DND-41 (cell line): ENCODE results near the gene ZGPAT.

Experiments used
- ATAC-seq: fragments of 200-7000 bp; cut with Tn5 transposase; 3 replicates; pipeline ENCODE4 v1.9.1; 2021; ENCODE audit warnings: low read depth; ENCODE audit not compliant: insufficient read depth
- DNase-seq: peaks from one replicate; pipeline ENCODE4 v3.0.0-alpha.2; 2020
- H2AFZ ChIP-seq: 2 replicates; pipeline ENCODE4 v1.6.0; 2012; ENCODE audit warnings: low read depth, low read length
- H3K27ac ChIP-seq: 2 replicates; pipeline ENCODE4 v1.5.1; 2012; ENCODE audit warnings: low read length, inconsistent platforms
- H3K27me3 ChIP-seq: fragments of 200-600 bp; sonication (generic); 2 replicates; pipeline ENCODE4 v1.6.0; 2012; ENCODE audit warnings: low read length, mild to moderate bottlenecking, inconsistent platforms; ENCODE audit not compliant: insufficient read depth, poor library complexity
- H3K36me3 ChIP-seq: 2 replicates; pipeline ENCODE4 v1.5.1; 2012; ENCODE audit warnings: low read length, inconsistent platforms; ENCODE audit not compliant: insufficient read depth
- H3K4me1 ChIP-seq: 2 replicates; pipeline ENCODE4 v1.5.1; 2012; ENCODE audit warnings: mild to moderate bottlenecking, low read length; ENCODE audit not compliant: insufficient read depth
- H3K4me2 ChIP-seq: 2 replicates; pipeline ENCODE4 v1.6.0; 2012; ENCODE audit warnings: mild to moderate bottlenecking, moderate library complexity, low read length, inconsistent platforms; ENCODE audit not compliant: insufficient read depth
- H3K4me3 ChIP-seq, 2 experiments: fragments of 200-600 bp in 1 of 2; shearing (Covaris generic) in 1 of 2; 2 replicates each; pipeline ENCODE4 v1.5.1; 2012 to 2016; ENCODE audit warnings: inconsistent platforms in 2 of 2, low read length in 2 of 2, mild to moderate bottlenecking in 2 of 2, low read depth in 1 of 2, moderate library complexity in 1 of 2
- H3K79me2 ChIP-seq: 2 replicates; pipeline ENCODE4 v1.6.0; 2012; ENCODE audit warnings: low read length, inconsistent platforms; ENCODE audit not compliant: insufficient read depth
- H3K9ac ChIP-seq: 2 replicates; pipeline ENCODE4 v1.6.0; 2012; ENCODE audit warnings: low read depth, mild to moderate bottlenecking, inconsistent platforms, low read length, moderate library complexity
- H3K9me3 ChIP-seq: 2 replicates; pipeline ENCODE4 v1.5.1; 2012; ENCODE audit warnings: low read length, moderate library complexity, mild to moderate bottlenecking, inconsistent platforms; ENCODE audit not compliant: insufficient read depth, severe bottlenecking
- H4K20me1 ChIP-seq: 2 replicates; pipeline ENCODE4 v1.6.0; 2012; ENCODE audit warnings: low read length; ENCODE audit not compliant: insufficient read depth
- EZH2 ChIP-seq: IDR thresholded peaks from 3 replicates; pipeline ENCODE4 v1.6.1; 2012; ENCODE audit warnings: borderline replicate concordance, low read depth, mild to moderate bottlenecking, moderate library complexity, low read length, inconsistent platforms; ENCODE audit not compliant: severe bottlenecking
- TF ChIP-seq, protein P1 (sequence below): IDR thresholded peaks from 2 replicates; pipeline ENCODE4 v1.5.1; 2012; ENCODE audit warnings: borderline replicate concordance, low read length, moderate library complexity, mild to moderate bottlenecking; ENCODE audit not compliant: poor library complexity, severe bottlenecking; ENCODE audit errors: extremely low read depth

Gene ZGPAT

DNA sequence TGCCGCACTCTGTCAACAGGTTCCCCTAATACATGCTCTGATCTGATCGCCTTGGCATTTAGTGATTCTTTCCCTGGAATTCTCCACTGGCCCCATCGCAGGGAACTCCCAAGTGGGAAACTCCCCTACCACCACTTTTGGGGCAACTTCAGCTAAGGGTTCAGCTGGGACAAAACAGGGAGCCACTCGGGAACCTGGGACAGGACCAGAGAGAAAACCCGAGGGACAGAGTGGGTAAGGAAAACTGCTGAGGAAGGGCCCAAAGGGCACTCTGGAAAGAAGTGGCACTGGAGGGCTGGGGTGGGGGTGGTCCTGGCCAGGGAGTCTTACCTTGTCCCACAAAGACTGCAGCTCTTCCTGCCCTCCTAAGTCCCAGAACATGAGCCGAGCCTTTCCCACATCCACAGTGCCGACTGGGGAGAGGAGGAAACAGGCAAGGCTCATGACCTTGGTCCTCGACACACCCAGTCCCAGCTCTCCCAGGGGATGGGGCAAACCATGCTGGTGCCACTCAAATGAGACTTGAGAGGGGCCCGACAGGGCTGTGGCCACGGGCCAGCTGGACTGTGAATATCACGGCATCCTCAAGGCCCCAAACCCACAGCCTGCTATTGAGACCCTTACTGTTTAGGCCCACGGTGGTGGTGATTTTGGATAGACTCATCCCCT lies 1.7 kb upstream of the ZGPAT start:
- H3K4me2 ChIP-seq: peak overlapping the region; percentile 97
- H2AFZ ChIP-seq: no peak overlapping the region
- H3K36me3 ChIP-seq: peaks cover 76% of the 10 kb centered on the region
- H3K27me3 ChIP-seq: no peaks in the 10 kb centered on the region
- H3K4me1 ChIP-seq: peaks cover 45% of the 10 kb centered on the region
- no peak for TF ChIP-seq EZH2
- TF ChIP-seq, protein P1, sequence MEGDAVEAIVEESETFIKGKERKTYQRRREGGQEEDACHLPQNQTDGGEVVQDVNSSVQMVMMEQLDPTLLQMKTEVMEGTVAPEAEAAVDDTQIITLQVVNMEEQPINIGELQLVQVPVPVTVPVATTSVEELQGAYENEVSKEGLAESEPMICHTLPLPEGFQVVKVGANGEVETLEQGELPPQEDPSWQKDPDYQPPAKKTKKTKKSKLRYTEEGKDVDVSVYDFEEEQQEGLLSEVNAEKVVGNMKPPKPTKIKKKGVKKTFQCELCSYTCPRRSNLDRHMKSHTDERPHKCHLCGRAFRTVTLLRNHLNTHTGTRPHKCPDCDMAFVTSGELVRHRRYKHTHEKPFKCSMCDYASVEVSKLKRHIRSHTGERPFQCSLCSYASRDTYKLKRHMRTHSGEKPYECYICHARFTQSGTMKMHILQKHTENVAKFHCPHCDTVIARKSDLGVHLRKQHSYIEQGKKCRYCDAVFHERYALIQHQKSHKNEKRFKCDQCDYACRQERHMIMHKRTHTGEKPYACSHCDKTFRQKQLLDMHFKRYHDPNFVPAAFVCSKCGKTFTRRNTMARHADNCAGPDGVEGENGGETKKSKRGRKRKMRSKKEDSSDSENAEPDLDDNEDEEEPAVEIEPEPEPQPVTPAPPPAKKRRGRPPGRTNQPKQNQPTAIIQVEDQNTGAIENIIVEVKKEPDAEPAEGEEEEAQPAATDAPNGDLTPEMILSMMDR: no peak
- H4K20me1 ChIP-seq: peaks cover 67% of the 10 kb centered on the region
- peaks cover 65% of the 10 kb centered on the region for H3K79me2 ChIP-seq
- peak overlapping the region; percentile 89 for H3K27ac ChIP-seq
- ATAC-seq (no peak), DNase-seq (no peak)
- peak overlapping the region; percentile 81 for H3K9ac ChIP-seq
- H3K4me3 ChIP-seq: peak overlapping the region; percentile 59 to 84; a peak in 3 of 4 replicates
- H3K9me3 ChIP-seq: no peaks in the 10 kb centered on the region

DNA sequence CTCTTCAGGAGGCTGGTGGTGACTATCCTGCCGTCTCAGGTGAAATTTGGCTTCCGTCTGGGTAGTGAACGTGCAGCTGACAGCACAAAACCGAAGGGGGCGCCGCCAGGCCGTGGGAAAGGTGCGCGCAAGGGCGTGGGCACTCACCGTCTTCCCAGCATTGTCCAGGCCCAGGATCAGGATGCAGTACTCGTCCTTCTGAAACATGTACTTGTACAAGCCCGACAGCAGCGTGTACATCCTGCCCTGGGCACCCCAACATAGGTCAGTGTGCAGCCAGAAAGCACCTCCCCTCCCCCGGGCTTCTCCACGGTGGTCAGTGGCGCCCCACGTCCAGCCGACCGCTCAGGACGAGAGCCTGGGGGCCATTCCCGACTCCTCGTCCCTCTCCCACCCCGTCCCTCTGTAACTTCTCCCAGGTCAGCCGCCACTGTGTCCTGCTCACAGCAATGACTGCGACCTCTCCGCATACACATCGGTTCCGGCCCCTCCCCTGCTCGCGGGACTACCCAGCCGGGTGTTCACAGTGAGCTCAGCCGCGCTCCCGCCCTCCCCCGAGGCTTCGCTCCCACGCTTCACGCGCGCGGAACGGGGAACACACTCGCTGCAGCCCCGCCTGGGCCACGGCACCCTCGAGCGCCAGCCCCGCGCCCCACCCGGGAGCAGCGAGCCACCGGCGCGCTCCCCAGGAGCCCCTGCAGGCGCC lies 834 bp upstream of the ZGPAT start:
- peaks cover 85% of the 10 kb centered on the region for H3K36me3 ChIP-seq

DNA sequence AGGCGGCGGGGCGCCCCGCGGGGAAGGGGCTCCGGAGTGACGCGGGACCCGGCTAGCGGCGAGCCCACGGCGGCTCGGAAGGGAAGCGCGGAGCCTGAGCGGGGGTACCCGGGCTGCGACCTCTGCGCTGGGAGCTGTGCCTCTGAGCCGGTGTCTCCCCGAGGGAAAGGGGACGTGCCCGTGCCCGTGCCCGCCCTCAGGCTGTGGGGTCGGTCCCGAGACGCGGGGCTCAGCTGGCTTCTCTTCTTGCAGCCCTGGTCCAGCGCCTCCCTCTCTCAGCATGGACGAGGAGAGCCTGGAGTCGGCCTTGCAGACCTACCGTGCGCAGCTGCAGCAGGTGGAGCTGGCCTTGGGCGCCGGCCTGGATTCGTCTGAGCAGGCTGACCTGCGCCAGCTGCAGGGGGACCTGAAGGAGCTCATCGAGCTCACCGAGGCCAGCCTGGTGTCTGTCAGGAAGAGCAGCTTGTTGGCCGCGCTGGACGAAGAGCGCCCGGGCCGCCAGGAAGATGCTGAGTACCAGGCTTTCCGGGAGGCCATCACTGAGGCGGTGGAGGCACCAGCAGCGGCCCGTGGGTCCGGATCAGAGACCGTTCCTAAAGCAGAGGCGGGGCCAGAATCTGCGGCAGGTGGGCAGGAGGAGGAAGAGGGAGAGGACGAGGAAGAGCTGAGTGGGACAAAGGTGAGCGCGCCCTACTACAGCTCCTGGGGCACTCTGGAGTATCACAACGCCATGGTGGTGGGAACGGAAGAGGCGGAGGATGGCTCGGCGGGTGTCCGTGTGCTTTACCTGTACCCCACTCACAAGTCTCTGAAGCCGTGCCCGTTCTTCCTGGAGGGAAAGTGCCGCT lies 686 bp downstream of the ZGPAT start:
- no peaks in the 10 kb centered on the region for H3K27me3 ChIP-seq
- ATAC-seq (no peak; the same call in 2 of the 3 replicates), DNase-seq (no peak)
- peak overlapping the region; percentile 97 for H3K4me2 ChIP-seq
- peak overlapping the region; percentile 63; the same call in 1 of the 2 replicates for H2AFZ ChIP-seq
- H4K20me1 ChIP-seq: peaks cover 51% of the 10 kb centered on the region
- peaks cover 88% of the 10 kb centered on the region for H3K79me2 ChIP-seq
- peak overlapping the region; percentile 81 for H3K9ac ChIP-seq
- peaks cover 86% of the 10 kb centered on the region for H3K36me3 ChIP-seq
- no peaks in the 10 kb centered on the region for H3K9me3 ChIP-seq
- H3K4me3 ChIP-seq: peak overlapping the region; percentile 59 to 84; a peak in 3 of 4 replicates
- no peak for TF ChIP-seq EZH2
- H3K4me1 ChIP-seq: peaks cover 48% of the 10 kb centered on the region
- peak overlapping the region; percentile 59 for H3K27ac ChIP-seq

More for the DNA sequence above, 834 bp upstream of the ZGPAT start:
- peak overlapping the region; percentile 81 for H3K9ac ChIP-seq
- ATAC-seq: peak; percentile 58
- TF ChIP-seq, protein P1: peak; percentile 62
- no peak for TF ChIP-seq EZH2
- H3K27me3 ChIP-seq: no peaks in the 10 kb centered on the region
- DNase-seq: peak; percentile 60
- peaks cover 66% of the 10 kb centered on the region for H4K20me1 ChIP-seq
- H3K4me1 ChIP-seq: peaks cover 48% of the 10 kb centered on the region
- peak overlapping the region; percentile 97 for H3K4me2 ChIP-seq
- peaks cover 73% of the 10 kb centered on the region for H3K79me2 ChIP-seq
- H2AFZ ChIP-seq: peak overlapping the region; percentile 77
- peak overlapping the region; percentile 89 for H3K27ac ChIP-seq
- no peaks in the 10 kb centered on the region for H3K9me3 ChIP-seq
- peak overlapping the region; percentile 59 to 84 for H3K4me3 ChIP-seq
